Measurements from ENCODE around the gene ZNF333. TPM values are rescaled to one million over a fixed set of nuclear protein-coding genes. Genes with fewer than 3 reads are reported as not detected.

The ZNF333 gene
- total RNA-seq, 1 donor from 2014 or later, result 20.4 TPM

DNA sequence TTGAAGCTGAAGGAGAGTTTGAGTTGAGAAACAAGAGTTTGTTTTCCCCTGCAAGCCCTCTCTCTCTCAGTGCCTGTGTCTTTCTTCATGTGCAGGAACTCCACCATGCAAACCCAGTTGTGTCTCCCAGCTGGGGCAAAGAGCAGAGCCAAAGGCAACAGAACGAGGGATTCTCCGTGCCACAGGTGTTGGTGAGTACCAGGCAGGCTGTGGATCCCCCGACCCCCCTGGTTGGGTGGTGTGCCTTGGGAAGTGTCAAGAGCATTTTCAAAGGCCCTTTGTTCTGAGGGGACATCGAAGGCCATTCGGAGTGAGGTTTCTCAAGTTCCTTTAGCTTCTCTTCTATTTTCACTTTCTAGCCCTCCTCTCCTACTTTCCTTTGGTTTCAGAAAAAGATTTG, 5.6 kb downstream of the ZNF333 start:
- Histone ChIP-seq H3K9ac (no peak overlapping the region), H3K4me2 (no peak overlapping the region), H3K79me2 (ENCODE audit: low read depth) (peaks cover 8% of the 10 kb centered on the region), H3K27me3 (no peaks in the 10 kb centered on the region), H4K20me1 (ENCODE audit: low read depth) (no peaks in the 10 kb centered on the region), H3K9me3 (ENCODE audit: low read depth) (no peaks in the 10 kb centered on the region), H3K36me3 (no peaks in the 10 kb centered on the region), H3F3A (ENCODE audit: low read depth) (peaks cover 2% of the 10 kb centered on the region), H3K4me1 (peaks cover 5% of the 10 kb centered on the region), H2AFZ (replicated peaks) (no peak overlapping the region), H3K4me3 (no peak overlapping the region), H3K27ac (no peak overlapping the region)
- Mint-ChIP-seq H3K9me3 (no peaks in the 10 kb centered on the region), H3K27me3 (ENCODE audit: insufficient read depth, low read depth) (peaks cover 5% of the 10 kb centered on the region), H3K4me3 (no peak overlapping the region), H3K4me1 (peaks cover 8% of the 10 kb centered on the region), H3K36me3 (peaks cover 13% of the 10 kb centered on the region), H3K27ac (no peak overlapping the region)
- TF ChIP-seq, protein P1, sequence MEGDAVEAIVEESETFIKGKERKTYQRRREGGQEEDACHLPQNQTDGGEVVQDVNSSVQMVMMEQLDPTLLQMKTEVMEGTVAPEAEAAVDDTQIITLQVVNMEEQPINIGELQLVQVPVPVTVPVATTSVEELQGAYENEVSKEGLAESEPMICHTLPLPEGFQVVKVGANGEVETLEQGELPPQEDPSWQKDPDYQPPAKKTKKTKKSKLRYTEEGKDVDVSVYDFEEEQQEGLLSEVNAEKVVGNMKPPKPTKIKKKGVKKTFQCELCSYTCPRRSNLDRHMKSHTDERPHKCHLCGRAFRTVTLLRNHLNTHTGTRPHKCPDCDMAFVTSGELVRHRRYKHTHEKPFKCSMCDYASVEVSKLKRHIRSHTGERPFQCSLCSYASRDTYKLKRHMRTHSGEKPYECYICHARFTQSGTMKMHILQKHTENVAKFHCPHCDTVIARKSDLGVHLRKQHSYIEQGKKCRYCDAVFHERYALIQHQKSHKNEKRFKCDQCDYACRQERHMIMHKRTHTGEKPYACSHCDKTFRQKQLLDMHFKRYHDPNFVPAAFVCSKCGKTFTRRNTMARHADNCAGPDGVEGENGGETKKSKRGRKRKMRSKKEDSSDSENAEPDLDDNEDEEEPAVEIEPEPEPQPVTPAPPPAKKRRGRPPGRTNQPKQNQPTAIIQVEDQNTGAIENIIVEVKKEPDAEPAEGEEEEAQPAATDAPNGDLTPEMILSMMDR (IDR thresholded peaks at IDR 0.05), result no peak
- TF ChIP-seq EZH2phosphoT487 (IDR thresholded peaks at IDR 0.05) (no peak), EZH2 (IDR thresholded peaks at IDR 0.05) (no peak)
- no peak for DNase-seq (ENCODE audit: low spot score)

- H2AFZ ChIP-seq (replicated peaks), result no peak overlapping the region
- no peak overlapping the region for H3K4me3 ChIP-seq
- TF ChIP-seq EZH2 (IDR thresholded peaks at IDR 0.05) (no peak), EZH2phosphoT487 (IDR thresholded peaks at IDR 0.05) (no peak)
- TF ChIP-seq, protein P1 (IDR thresholded peaks at IDR 0.05), result no peak
- H3K36me3 Mint-ChIP-seq, result peaks cover 38% of the 10 kb centered on the region
- H3K36me3 ChIP-seq, result no peaks in the 10 kb centered on the region
- no peaks in the 10 kb centered on the region for H3K79me2 ChIP-seq (ENCODE audit: low read depth)
- H3K4me2 ChIP-seq, result no peak overlapping the region
- H3F3A ChIP-seq (ENCODE audit: low read depth), result no peaks in the 10 kb centered on the region
- H3K9me3 ChIP-seq (ENCODE audit: low read depth), result no peaks in the 10 kb centered on the region
- H3K4me3 Mint-ChIP-seq, result no peak overlapping the region
- no peaks in the 10 kb centered on the region for H4K20me1 ChIP-seq (ENCODE audit: low read depth)
- H3K27me3 ChIP-seq, result no peaks in the 10 kb centered on the region
- H3K27me3 Mint-ChIP-seq (ENCODE audit: insufficient read depth, low read depth), result peaks cover 2% of the 10 kb centered on the region
- no peak overlapping the region for H3K9ac ChIP-seq
- H3K4me1 ChIP-seq, result no peaks in the 10 kb centered on the region
- peaks cover 7% of the 10 kb centered on the region for H3K9me3 Mint-ChIP-seq
- H3K27ac Mint-ChIP-seq, result no peak overlapping the region
- no peak for DNase-seq (ENCODE audit: low spot score)
- H3K27ac ChIP-seq, result no peak overlapping the region
- no peaks in the 10 kb centered on the region for H3K4me1 Mint-ChIP-seq
Measured at GRCh38 chr19:14699641-14700040, 9.8 kb downstream of the ZNF333 start.

DNA sequence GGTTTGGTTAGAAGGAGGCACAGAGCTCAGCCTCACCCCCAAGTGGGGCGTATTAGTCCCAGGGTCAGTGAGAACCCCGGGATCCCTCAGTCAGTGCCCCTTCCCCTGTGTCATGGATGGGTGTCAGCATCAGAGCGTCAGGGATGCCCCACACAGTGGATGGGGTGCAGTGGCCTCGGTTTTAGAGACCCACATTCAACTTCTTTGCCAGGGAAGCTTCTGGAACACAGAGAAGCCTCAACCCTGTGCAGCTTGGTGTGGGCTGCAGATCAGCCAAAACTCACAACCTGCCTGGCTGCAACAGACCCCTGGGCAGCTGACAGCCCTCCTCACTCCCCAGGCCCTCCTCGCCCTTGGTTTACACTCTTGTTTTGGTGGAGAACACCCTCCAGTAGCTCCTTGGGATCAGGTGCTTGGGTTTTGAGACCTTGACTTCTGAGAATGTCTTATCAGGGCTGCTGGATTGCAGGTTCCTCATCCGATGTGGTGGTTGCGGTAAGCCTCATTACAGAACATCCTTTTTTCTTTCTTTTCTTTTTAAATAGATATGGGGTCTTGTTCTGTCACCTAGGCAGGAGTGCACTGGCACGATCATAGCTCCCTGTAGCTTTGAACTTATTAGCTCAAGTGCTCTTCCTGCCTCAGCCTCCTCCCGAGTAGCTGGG, 11.0 kb downstream of the ZNF333 start:
- Histone ChIP-seq H3K4me2 (no peak overlapping the region), H3K9ac (no peak overlapping the region), H3K4me3 (no peak overlapping the region), H3K9me3 (ENCODE audit: low read depth) (no peaks in the 10 kb centered on the region), H4K20me1 (ENCODE audit: low read depth) (no peaks in the 10 kb centered on the region), H3K4me1 (no peaks in the 10 kb centered on the region), H3F3A (ENCODE audit: low read depth) (no peaks in the 10 kb centered on the region), H3K79me2 (ENCODE audit: low read depth) (no peaks in the 10 kb centered on the region), H3K36me3 (no peaks in the 10 kb centered on the region), H3K27ac (no peak overlapping the region), H2AFZ (replicated peaks) (no peak overlapping the region), H3K27me3 (no peaks in the 10 kb centered on the region)
- Mint-ChIP-seq H3K27ac (no peak overlapping the region), H3K9me3 (peaks cover 7% of the 10 kb centered on the region), H3K4me3 (no peak overlapping the region), H3K36me3 (peaks cover 40% of the 10 kb centered on the region), H3K4me1 (no peaks in the 10 kb centered on the region), H3K27me3 (ENCODE audit: insufficient read depth, low read depth) (peaks cover 2% of the 10 kb centered on the region)
- TF ChIP-seq, protein P1 (IDR thresholded peaks at IDR 0.05), result no peak
- TF ChIP-seq EZH2 (IDR thresholded peaks at IDR 0.05) (no peak), EZH2phosphoT487 (IDR thresholded peaks at IDR 0.05) (no peak)
- no peak for DNase-seq (ENCODE audit: low spot score)
